DND-41 (cell line): ENCODE results near the gene SLC10A6.

Experiments used
- ATAC-seq: fragments of 200-7000 bp; cut with Tn5 transposase; 3 replicates; pipeline ENCODE4 v1.9.1; 2021; ENCODE audit warnings: low read depth; ENCODE audit not compliant: insufficient read depth
- DNase-seq: peaks from one replicate; pipeline ENCODE4 v3.0.0-alpha.2; 2020
- H2AFZ ChIP-seq: 2 replicates; pipeline ENCODE4 v1.6.0; 2012; ENCODE audit warnings: low read depth, low read length
- H3K27ac ChIP-seq: 2 replicates; pipeline ENCODE4 v1.5.1; 2012; ENCODE audit warnings: low read length, inconsistent platforms
- H3K27me3 ChIP-seq: fragments of 200-600 bp; sonication (generic); 2 replicates; pipeline ENCODE4 v1.6.0; 2012; ENCODE audit warnings: low read length, mild to moderate bottlenecking, inconsistent platforms; ENCODE audit not compliant: insufficient read depth, poor library complexity
- H3K36me3 ChIP-seq: 2 replicates; pipeline ENCODE4 v1.5.1; 2012; ENCODE audit warnings: low read length, inconsistent platforms; ENCODE audit not compliant: insufficient read depth
- H3K4me1 ChIP-seq: 2 replicates; pipeline ENCODE4 v1.5.1; 2012; ENCODE audit warnings: mild to moderate bottlenecking, low read length; ENCODE audit not compliant: insufficient read depth
- H3K4me2 ChIP-seq: 2 replicates; pipeline ENCODE4 v1.6.0; 2012; ENCODE audit warnings: mild to moderate bottlenecking, moderate library complexity, low read length, inconsistent platforms; ENCODE audit not compliant: insufficient read depth
- H3K4me3 ChIP-seq, 2 experiments: fragments of 200-600 bp in 1 of 2; shearing (Covaris generic) in 1 of 2; 2 replicates each; pipeline ENCODE4 v1.5.1; 2012 to 2016; ENCODE audit warnings: inconsistent platforms in 2 of 2, low read length in 2 of 2, mild to moderate bottlenecking in 2 of 2, low read depth in 1 of 2, moderate library complexity in 1 of 2
- H3K79me2 ChIP-seq: 2 replicates; pipeline ENCODE4 v1.6.0; 2012; ENCODE audit warnings: low read length, inconsistent platforms; ENCODE audit not compliant: insufficient read depth
- H3K9ac ChIP-seq: 2 replicates; pipeline ENCODE4 v1.6.0; 2012; ENCODE audit warnings: low read depth, mild to moderate bottlenecking, inconsistent platforms, low read length, moderate library complexity
- H3K9me3 ChIP-seq: 2 replicates; pipeline ENCODE4 v1.5.1; 2012; ENCODE audit warnings: low read length, moderate library complexity, mild to moderate bottlenecking, inconsistent platforms; ENCODE audit not compliant: insufficient read depth, severe bottlenecking
- H4K20me1 ChIP-seq: 2 replicates; pipeline ENCODE4 v1.6.0; 2012; ENCODE audit warnings: low read length; ENCODE audit not compliant: insufficient read depth
- CTCF ChIP-seq: IDR thresholded peaks from 2 replicates; pipeline ENCODE4 v1.5.1; 2012; ENCODE audit warnings: borderline replicate concordance, low read length, moderate library complexity, mild to moderate bottlenecking; ENCODE audit not compliant: poor library complexity, severe bottlenecking; ENCODE audit errors: extremely low read depth
- EZH2 ChIP-seq: IDR thresholded peaks from 3 replicates; pipeline ENCODE4 v1.6.1; 2012; ENCODE audit warnings: borderline replicate concordance, low read depth, mild to moderate bottlenecking, moderate library complexity, low read length, inconsistent platforms; ENCODE audit not compliant: severe bottlenecking

The SLC10A6 gene

GRCh38 chr4:86840858-86841257 lies 8.3 kb downstream of the SLC10A6 start:
- no peaks in the 10 kb centered on the region for H3K79me2 ChIP-seq
- ATAC-seq: no peak
- H3K4me2 ChIP-seq: no peak overlapping the region
- H3K27me3 ChIP-seq: no peaks in the 10 kb centered on the region
- H3K27ac ChIP-seq: no peak overlapping the region
- DNase-seq: no peak
- H3K4me3 ChIP-seq: no peak overlapping the region
- no peaks in the 10 kb centered on the region for H3K4me1 ChIP-seq
- H2AFZ ChIP-seq: no peak overlapping the region
- H3K9me3 ChIP-seq: no peaks in the 10 kb centered on the region
- TF ChIP-seq CTCF (no peak), EZH2 (no peak)
- no peaks in the 10 kb centered on the region for H4K20me1 ChIP-seq
- no peaks in the 10 kb centered on the region for H3K36me3 ChIP-seq
- no peak overlapping the region for H3K9ac ChIP-seq

GRCh38 chr4:86837691-86838503 lies 11.3 kb downstream of the SLC10A6 start:
- Histone ChIP-seq H3K27ac (no peak overlapping the region), H3K36me3 (no peaks in the 10 kb centered on the region), H3K27me3 (peaks cover 2% of the 10 kb centered on the region), H3K79me2 (no peaks in the 10 kb centered on the region), H4K20me1 (no peaks in the 10 kb centered on the region), H3K4me2 (no peak overlapping the region), H3K9ac (no peak overlapping the region), H3K4me3 (no peak overlapping the region), H2AFZ (no peak overlapping the region), H3K4me1 (no peaks in the 10 kb centered on the region), H3K9me3 (no peaks in the 10 kb centered on the region)
- no peak for DNase-seq
- ATAC-seq: no peak
- no peak for TF ChIP-seq EZH2
- no peak for TF ChIP-seq CTCF

- no peaks in the 10 kb centered on the region for H4K20me1 ChIP-seq
- TF ChIP-seq EZH2: no peak
- TF ChIP-seq CTCF: no peak
Observed at GRCh38 chr4:86835677-86836076, 13.5 kb downstream of the SLC10A6 start.

GRCh38 chr4:86834901-86835300 lies 14.3 kb downstream of the SLC10A6 start:
- no peak for ATAC-seq
- TF ChIP-seq CTCF (no peak), EZH2 (no peak)

More at GRCh38 chr4:86835677-86836076, 13.5 kb downstream of the SLC10A6 start:
- H3K27me3 ChIP-seq: peaks cover 2% of the 10 kb centered on the region
- H3K9me3 ChIP-seq: no peaks in the 10 kb centered on the region
- no peak for ATAC-seq
- H3K4me3 ChIP-seq: no peak overlapping the region
- no peak overlapping the region for H2AFZ ChIP-seq
- DNase-seq: no peak
- no peaks in the 10 kb centered on the region for H3K4me1 ChIP-seq
- H3K4me2 ChIP-seq: no peak overlapping the region
- H3K27ac ChIP-seq: no peak overlapping the region
- no peaks in the 10 kb centered on the region for H3K79me2 ChIP-seq
- H3K9ac ChIP-seq: no peak overlapping the region
- no peaks in the 10 kb centered on the region for H3K36me3 ChIP-seq

More at GRCh38 chr4:86834901-86835300, 14.3 kb downstream of the SLC10A6 start:
- Histone ChIP-seq H3K4me1 (no peaks in the 10 kb centered on the region), H4K20me1 (no peaks in the 10 kb centered on the region), H3K27ac (no peak overlapping the region), H3K79me2 (no peaks in the 10 kb centered on the region), H3K9ac (no peak overlapping the region), H3K36me3 (no peaks in the 10 kb centered on the region), H3K4me2 (no peak overlapping the region), H3K9me3 (no peaks in the 10 kb centered on the region), H3K4me3 (no peak overlapping the region), H2AFZ (no peak overlapping the region), H3K27me3 (peaks cover 2% of the 10 kb centered on the region)
- DNase-seq: no peak
